IPS-20b (cell line): ENCODE measurements around the gene NKD2.

ENCODE experiments used
- H3K27ac ChIP-seq: one replicate; pipeline ENCODE4 v1.5.1; 2013; ENCODE audit warnings: low read length
- H3K27me3 ChIP-seq: 2 replicates; pipeline ENCODE4 v1.6.1; 2013; ENCODE audit warnings: mild to moderate bottlenecking, low read length, inconsistent platforms; ENCODE audit not compliant: insufficient read depth
- H3K36me3 ChIP-seq: 2 replicates; pipeline ENCODE4 v1.6.1; 2013; ENCODE audit warnings: low read depth, mild to moderate bottlenecking, inconsistent platforms, low read length, moderate library complexity; ENCODE audit not compliant: insufficient read depth
- H3K4me1 ChIP-seq: 2 replicates; pipeline ENCODE4 v1.6.1; 2013; ENCODE audit warnings: mild to moderate bottlenecking, control low read depth, inconsistent platforms, low read length, moderate library complexity; ENCODE audit not compliant: insufficient read depth
- H3K4me3 ChIP-seq: 2 replicates; pipeline ENCODE4 v1.5.1; 2013; ENCODE audit warnings: mild to moderate bottlenecking, low read length, inconsistent platforms
- H3K9ac ChIP-seq: 2 replicates; pipeline ENCODE4 v1.6.1; 2013; ENCODE audit warnings: low read depth, mild to moderate bottlenecking, inconsistent platforms, low read length, moderate library complexity
- H3K9me3 ChIP-seq: 2 replicates; pipeline ENCODE4 v1.6.1; 2013; ENCODE audit warnings: mild to moderate bottlenecking, low read depth, low read length, inconsistent platforms; ENCODE audit not compliant: insufficient read depth

NKD2 gene

DNA sequence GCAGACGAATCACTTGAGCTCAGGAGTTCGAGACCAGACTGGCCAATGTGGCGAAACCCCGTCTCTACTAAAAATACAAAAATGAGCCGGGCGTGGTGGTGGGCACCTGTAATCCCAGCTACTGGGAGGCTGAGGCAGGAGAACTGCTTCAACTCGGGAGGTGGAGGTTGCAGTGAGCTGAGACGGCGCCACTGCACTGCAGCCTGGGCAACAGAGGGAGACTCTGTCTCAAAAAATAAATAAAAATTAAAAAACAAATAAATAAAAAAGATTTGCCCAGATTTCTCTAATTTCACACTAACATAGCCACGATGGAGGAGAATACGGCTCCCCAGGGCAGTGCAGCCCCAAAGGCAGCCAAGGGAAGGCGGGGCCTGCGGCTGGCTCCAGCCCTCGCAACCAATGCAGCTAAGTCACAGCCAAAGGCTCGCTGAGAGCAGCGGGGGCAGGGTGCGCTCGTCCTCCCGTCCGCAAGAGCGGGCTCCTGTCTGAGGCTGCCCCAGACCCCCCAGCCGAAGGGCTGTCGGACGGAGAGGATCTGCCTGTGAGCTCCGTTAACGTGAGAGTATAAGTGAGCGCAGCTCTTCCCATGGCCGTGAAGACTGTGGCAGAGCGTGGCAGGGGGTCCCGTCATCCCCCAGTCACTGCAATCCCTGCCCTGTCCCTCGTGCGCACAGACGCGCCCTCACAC, 59.7 kb downstream of the NKD2 start:
- Histone ChIP-seq H3K27me3 (no peaks in the 10 kb centered on the region), H3K36me3 (0 out of 2 replicates have a peak, but pooled peaks cover 8% of the 10 kb centered on the region), H3K9me3 (no peaks in the 10 kb centered on the region), H3K4me3 (no peak overlapping the region), H3K9ac (no peak overlapping the region), H3K27ac (no peak overlapping the region), H3K4me1 (no peaks in the 10 kb centered on the region)

GRCh38 chr5:1068895-1069719, 60.5 kb downstream of the NKD2 start:
- no peak overlapping the region for H3K4me3 ChIP-seq
- no peak overlapping the region for H3K27ac ChIP-seq
- no peaks in the 10 kb centered on the region for H3K27me3 ChIP-seq
- H3K4me1 ChIP-seq = no peaks in the 10 kb centered on the region
- H3K36me3 ChIP-seq = 0 out of 2 replicates have a peak, but pooled peaks cover 13% of the 10 kb centered on the region
- no peak overlapping the region for H3K9ac ChIP-seq
- H3K9me3 ChIP-seq = no peaks in the 10 kb centered on the region

GRCh38 chr5:1069720-1070088, 61.1 kb downstream of the NKD2 start:
- H3K4me3 ChIP-seq = no peak overlapping the region
- no peaks in the 10 kb centered on the region for H3K4me1 ChIP-seq
- no peaks in the 10 kb centered on the region for H3K9me3 ChIP-seq
- no peak overlapping the region for H3K9ac ChIP-seq
- H3K36me3 ChIP-seq = 0 out of 2 replicates have a peak, but pooled peaks cover 16% of the 10 kb centered on the region
- no peaks in the 10 kb centered on the region for H3K27me3 ChIP-seq
- H3K27ac ChIP-seq = no peak overlapping the region

- H3K27me3 ChIP-seq = no peaks in the 10 kb centered on the region
- H3K36me3 ChIP-seq = peaks cover 19% of the 10 kb centered on the region; the same call in 1 of the 2 replicates
- no peaks in the 10 kb centered on the region for H3K4me1 ChIP-seq
- no peak overlapping the region for H3K4me3 ChIP-seq
- no peak overlapping the region for H3K9ac ChIP-seq
- no peaks in the 10 kb centered on the region for H3K9me3 ChIP-seq
- no peak overlapping the region for H3K27ac ChIP-seq
Observed at GRCh38 chr5:1073239-1074102, 64.9 kb downstream of the NKD2 start.

- no peak overlapping the region for H3K27ac ChIP-seq
- no peaks in the 10 kb centered on the region for H3K4me1 ChIP-seq
- no peaks in the 10 kb centered on the region for H3K27me3 ChIP-seq
- no peak overlapping the region for H3K4me3 ChIP-seq
- peaks cover 24% of the 10 kb centered on the region for H3K36me3 ChIP-seq
- H3K9ac ChIP-seq = no peak overlapping the region
- no peaks in the 10 kb centered on the region for H3K9me3 ChIP-seq
Observed at GRCh38 chr5:1074226-1074625, 65.6 kb downstream of the NKD2 start.

GRCh38 chr5:1074816-1075554, 66.4 kb downstream of the NKD2 start:
- no peaks in the 10 kb centered on the region for H3K27me3 ChIP-seq
- H3K9ac ChIP-seq = no peak overlapping the region
- H3K4me1 ChIP-seq = no peaks in the 10 kb centered on the region
- no peak overlapping the region for H3K27ac ChIP-seq
- H3K4me3 ChIP-seq = no peak overlapping the region
- H3K9me3 ChIP-seq = no peaks in the 10 kb centered on the region
- H3K36me3 ChIP-seq = peaks cover 28% of the 10 kb centered on the region

GRCh38 chr5:1075555-1075881, 66.9 kb downstream of the NKD2 start:
- Histone ChIP-seq H3K27ac (no peak overlapping the region), H3K4me3 (no peak overlapping the region), H3K27me3 (no peaks in the 10 kb centered on the region), H3K4me1 (no peaks in the 10 kb centered on the region), H3K9ac (no peak overlapping the region), H3K9me3 (no peaks in the 10 kb centered on the region), H3K36me3 (peaks cover 28% of the 10 kb centered on the region)

DNA sequence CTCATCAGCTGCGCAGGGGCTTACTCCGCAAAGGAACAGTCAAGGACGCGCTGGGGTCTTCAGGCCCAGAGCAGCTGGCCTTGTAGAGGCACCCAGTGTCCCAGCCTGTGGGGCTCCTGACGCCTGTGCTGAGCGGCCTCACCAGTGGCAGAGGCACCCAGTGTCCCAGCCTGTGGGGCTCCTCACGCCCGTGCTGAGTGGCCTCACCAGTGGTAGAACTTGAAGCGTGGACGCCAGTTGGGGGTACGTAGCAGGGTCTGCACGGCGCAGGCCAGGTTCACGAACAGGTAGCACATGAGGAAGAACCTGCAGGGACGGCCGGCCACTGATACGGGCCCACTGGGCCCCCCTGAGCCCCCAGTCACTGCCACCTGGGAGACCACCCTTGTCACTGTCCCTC, 67.3 kb downstream of the NKD2 start:
- Histone ChIP-seq H3K4me1 (no peaks in the 10 kb centered on the region), H3K9ac (no peak overlapping the region), H3K4me3 (no peak overlapping the region), H3K9me3 (no peaks in the 10 kb centered on the region), H3K36me3 (peaks cover 31% of the 10 kb centered on the region), H3K27ac (no peak overlapping the region), H3K27me3 (no peaks in the 10 kb centered on the region)

GRCh38 chr5:1076406-1076805, 67.8 kb downstream of the NKD2 start:
- no peaks in the 10 kb centered on the region for H3K4me1 ChIP-seq
- H3K27ac ChIP-seq = no peak overlapping the region
- no peaks in the 10 kb centered on the region for H3K9me3 ChIP-seq
- H3K9ac ChIP-seq = no peak overlapping the region
- no peak overlapping the region for H3K4me3 ChIP-seq
- no peaks in the 10 kb centered on the region for H3K27me3 ChIP-seq
- H3K36me3 ChIP-seq = peaks cover 36% of the 10 kb centered on the region

GRCh38 chr5:1077026-1077425, 68.4 kb downstream of the NKD2 start:
- Histone ChIP-seq H3K4me3 (no peak overlapping the region), H3K9ac (no peak overlapping the region), H3K4me1 (no peaks in the 10 kb centered on the region), H3K27me3 (no peaks in the 10 kb centered on the region), H3K9me3 (no peaks in the 10 kb centered on the region), H3K27ac (no peak overlapping the region), H3K36me3 (peaks cover 39% of the 10 kb centered on the region)

DNA sequence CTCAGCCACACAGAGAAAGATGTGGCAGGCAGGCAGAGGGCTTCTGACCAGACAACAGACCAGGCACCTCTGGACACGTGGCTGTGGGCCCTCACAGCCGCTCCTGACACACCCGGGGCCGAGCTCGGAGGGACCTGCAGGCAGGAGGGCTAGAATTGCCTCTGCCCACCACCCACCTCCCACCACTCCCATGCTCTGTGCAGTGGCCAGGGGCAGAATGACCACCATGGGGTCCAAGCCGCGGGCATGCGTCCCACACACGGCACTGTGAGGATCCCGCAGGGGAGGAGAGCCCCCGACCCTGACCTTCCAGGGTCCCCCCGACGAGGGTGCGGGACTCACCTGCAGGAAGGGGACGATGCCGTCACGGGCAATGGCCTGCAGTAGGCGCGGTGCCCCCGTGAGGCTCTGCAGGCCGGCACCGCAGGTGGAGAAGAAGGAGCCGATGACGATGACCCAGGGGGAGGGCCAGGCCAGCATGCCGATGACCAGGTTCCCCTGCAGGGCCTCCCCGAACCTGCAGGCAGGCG, 69.0 kb downstream of the NKD2 start:
- Histone ChIP-seq H3K9ac (no peak overlapping the region), H3K27me3 (no peaks in the 10 kb centered on the region), H3K4me1 (no peaks in the 10 kb centered on the region), H3K9me3 (no peaks in the 10 kb centered on the region), H3K4me3 (no peak overlapping the region), H3K36me3 (peaks cover 39% of the 10 kb centered on the region), H3K27ac (no peak overlapping the region)
